Measurements from ENCODE around the gene TBX10. TPM values are rescaled to one million over a fixed set of nuclear protein-coding genes. Genes with fewer than 3 reads are reported as not detected.

Gene TBX10
- total and polyA plus RNA-seq, 4 donors = 0.12 to 0.43 TPM; not detected in 2

GRCh38 chr11:67640021-67640757 is 626 bp upstream of the TBX10 start:
- Histone ChIP-seq H3K9ac (ENCODE audit: low read depth in 1 of 2, low read length in 2 of 2) (no peak overlapping the region), H3K27me3 (ENCODE audit: control insufficient read depth in 4 of 4, insufficient read depth in 4 of 4, low read length in 3 of 4) (no peaks in the 10 kb centered on the region), H3K27ac (ENCODE audit: low read depth in 1 of 2, low read length in 2 of 2) (no peak overlapping the region), H3K4me1 (ENCODE audit: control insufficient read depth in 4 of 4, insufficient read depth in 4 of 4, low read length in 3 of 4) (peaks cover 0 to 5% (median 3%) of the 10 kb centered on the region in 4 donors), H3K9me3 (ENCODE audit: control insufficient read depth in 4 of 4, low read length in 3 of 4) (no peaks in the 10 kb centered on the region), H3K36me3 (ENCODE audit: control insufficient read depth in 4 of 4, insufficient read depth in 3 of 4, low read depth in 1 of 4, low read length in 3 of 4) (peaks cover 0 to 6% (median 0%) of the 10 kb centered on the region in 4 donors), H3K4me3 (ENCODE audit: low read depth in 1 of 3, low read length in 3 of 3) (no peak overlapping the region)
- 46% methylated on average over 23 of the region's 23 CpGs for WGBS
- DNase-seq (ENCODE audit: low spot score) = peak; percentile 60
- no peak for TF ChIP-seq FOXA2 (IDR thresholded peaks at IDR 0.05)
- TF ChIP-seq EGR1 (IDR thresholded peaks at IDR 0.05; ENCODE audit: low read depth in 2 of 2) = no peak
- TF ChIP-seq TAF1 (conservative IDR thresholded peaks at IDR 0.05) = no peak
- no peak for TF ChIP-seq JUND (IDR thresholded peaks at IDR 0.05)
- TF ChIP-seq RXRA (IDR thresholded peaks at IDR 0.05) = peak in 1 of 2 donors; percentile 53
- no peak for TF ChIP-seq ZBTB33 (IDR thresholded peaks at IDR 0.05)
- no peak for TF ChIP-seq FOXA1 (IDR thresholded peaks at IDR 0.05)
- no peak for TF ChIP-seq MAX (IDR thresholded peaks at IDR 0.05)
- no peak for TF ChIP-seq ATF3 (IDR thresholded peaks at IDR 0.05)
- no peak for TF ChIP-seq NR2F2 (IDR thresholded peaks at IDR 0.05)
- no peak for TF ChIP-seq SP1 (IDR thresholded peaks at IDR 0.05)
- peak; percentile 76 for TF ChIP-seq CTCF (IDR thresholded peaks at IDR 0.05; ENCODE audit: low read depth, low read length, missing input control)
- no peak for TF ChIP-seq REST (IDR thresholded peaks at IDR 0.05)
- no peak for TF ChIP-seq YY1 (IDR thresholded peaks at IDR 0.05)
- TF ChIP-seq HNF4G (IDR thresholded peaks at IDR 0.05) = no peak
- TF ChIP-seq HNF4A (conservative IDR thresholded peaks at IDR 0.05) = no peak
- peak; percentile 71 to 82 for TF ChIP-seq RAD21 (IDR thresholded peaks at IDR 0.05)
- no peak for TF ChIP-seq GABPA (IDR thresholded peaks at IDR 0.05 in 1 of 2, conservative IDR thresholded peaks at IDR 0.05 in 1 of 2)
